ENCODE results near the gene LRP1-AS. TPM values are rescaled to one million over a fixed set of nuclear protein-coding genes. Genes with fewer than 3 reads are reported as not detected.

LRP1-AS gene
- total RNA-seq, 1 donor from 2014 or later: not detected

- DNase-seq: no peak
These were observed 27.9 kb downstream of the LRP1-AS start for GRCh38 chr12:57119294-57120085.

- DNase-seq: no peak
These were observed 28.6 kb downstream of the LRP1-AS start for GRCh38 chr12:57118711-57119271.

GRCh38 chr12:57116580-57117281, 30.7 kb downstream of the LRP1-AS start:
- DNase-seq: no peak

GRCh38 chr12:57112492-57113294, 34.7 kb downstream of the LRP1-AS start:
- DNase-seq: no peak

DNA sequence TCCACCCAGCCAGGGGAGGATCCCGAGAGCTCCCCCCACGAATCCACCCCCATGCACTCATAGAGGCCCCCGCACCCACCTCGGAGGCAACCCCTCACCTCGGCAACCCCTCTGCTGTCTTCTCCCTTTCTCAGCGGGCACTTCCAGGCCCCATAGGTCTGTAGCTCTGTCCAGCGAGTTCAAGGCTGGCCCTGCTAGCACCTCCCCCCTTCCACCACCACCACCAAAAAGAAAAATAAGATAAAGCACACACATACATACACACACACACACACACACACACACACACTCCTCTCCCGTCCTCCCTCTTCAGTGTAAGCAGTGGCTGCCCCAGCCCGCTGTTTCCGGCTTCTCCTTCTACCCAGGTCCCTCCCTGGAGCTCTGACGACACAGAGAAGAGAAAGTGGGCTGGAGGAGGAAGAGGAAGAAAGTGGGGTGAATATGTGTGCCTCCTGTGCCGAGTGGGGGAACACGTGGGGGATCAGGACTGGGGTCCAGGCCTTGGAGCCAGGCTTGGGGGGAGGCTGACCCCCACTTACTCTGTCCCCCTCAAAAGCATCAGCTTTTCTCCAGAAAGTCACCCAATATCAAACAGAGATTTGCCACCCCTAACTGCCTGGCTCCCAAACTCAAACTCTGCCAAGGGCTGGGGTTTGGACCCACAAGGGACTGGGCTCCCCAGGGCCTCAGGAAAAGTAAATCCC, 36.2 kb downstream of the LRP1-AS start, which contains the start of gene STAT6:
STAT6 (minus strand) TSS at position 332 of the 704 bp plus-strand sequence. CDS start 3,084 bp downstream, outside the sequence.
- DNase-seq: peak; percentile 81

GRCh38 chr12:57110104-57111030, 37.1 kb downstream of the LRP1-AS start:
- DNase-seq: peak; percentile 67

DNA sequence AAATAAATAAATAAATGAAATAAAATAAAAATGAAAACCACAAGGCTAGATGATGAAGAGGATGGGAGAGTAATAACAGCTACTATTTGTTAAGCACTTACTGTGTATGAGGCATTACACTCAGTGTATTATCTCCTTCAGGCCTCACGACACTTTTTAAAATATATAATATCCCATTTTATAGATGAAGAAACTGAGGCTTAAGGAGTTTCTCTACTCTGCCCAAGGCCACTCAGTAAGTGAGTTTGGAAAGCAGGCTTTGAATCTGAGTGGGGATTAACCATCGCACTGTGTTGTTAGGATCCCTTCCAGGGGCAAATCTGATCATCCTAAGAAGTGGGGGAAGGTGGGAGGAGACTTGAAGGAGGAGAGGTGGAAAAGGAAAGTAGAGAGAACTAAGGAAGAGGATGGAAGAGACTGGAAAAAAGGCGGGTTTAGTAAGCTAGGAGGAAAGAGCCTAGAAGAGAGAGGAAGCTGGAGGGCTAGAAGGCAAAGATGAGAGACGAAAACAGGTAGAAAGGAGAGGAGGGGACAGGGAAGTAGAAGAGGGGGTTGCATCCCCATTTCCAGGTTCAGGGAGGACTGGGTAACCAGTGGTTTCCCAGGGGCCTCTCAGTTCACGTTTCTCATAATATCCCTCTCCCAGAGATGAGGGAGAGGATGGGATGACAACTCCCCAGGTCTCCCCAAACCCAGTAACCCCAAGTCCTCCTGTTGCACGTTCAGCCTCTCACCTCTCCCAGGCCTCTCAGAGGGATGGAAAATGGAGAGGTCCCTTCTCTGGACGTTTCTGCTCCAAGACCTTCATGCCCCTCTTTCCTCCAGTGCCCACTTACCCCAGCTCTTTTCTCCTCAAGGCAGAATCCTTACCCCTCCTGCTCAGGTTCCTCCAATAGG, 38.0 kb downstream of the LRP1-AS start:
- no peak for DNase-seq

DNA sequence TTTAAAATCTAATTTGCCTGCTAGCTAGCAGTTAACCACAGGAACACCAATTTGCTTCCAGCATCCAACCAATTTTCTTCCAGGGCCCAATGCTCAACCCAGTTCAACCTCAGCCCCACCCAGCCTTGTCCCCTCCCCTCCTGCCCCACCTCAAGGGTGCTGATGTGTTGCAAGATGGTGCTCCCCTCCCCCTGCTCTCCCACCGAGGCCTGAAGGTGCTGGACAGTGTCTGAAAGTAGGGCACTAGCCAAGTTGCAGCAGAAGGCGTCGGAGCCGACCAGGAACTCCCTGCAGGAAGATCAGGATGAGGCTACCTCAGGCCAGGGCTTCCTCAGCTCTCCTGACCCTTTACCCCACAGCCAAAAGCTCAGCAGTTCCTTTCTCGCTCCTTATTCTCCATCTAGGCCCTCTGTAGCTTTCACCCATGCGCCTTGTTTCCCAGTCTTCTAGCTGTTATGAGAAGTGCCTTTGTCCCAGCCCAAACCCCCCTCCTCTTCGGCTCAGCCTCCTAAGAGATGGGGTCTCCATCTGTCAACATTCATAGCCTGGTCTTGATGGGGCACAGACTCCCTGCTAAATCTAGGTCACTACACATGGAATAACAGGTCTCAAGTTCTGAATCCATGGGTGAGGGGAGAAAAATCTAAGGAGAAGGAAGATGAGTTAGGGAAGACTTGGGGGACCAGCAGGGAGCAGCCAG, 39.8 kb downstream of the LRP1-AS start:
- no peak for DNase-seq

DNA sequence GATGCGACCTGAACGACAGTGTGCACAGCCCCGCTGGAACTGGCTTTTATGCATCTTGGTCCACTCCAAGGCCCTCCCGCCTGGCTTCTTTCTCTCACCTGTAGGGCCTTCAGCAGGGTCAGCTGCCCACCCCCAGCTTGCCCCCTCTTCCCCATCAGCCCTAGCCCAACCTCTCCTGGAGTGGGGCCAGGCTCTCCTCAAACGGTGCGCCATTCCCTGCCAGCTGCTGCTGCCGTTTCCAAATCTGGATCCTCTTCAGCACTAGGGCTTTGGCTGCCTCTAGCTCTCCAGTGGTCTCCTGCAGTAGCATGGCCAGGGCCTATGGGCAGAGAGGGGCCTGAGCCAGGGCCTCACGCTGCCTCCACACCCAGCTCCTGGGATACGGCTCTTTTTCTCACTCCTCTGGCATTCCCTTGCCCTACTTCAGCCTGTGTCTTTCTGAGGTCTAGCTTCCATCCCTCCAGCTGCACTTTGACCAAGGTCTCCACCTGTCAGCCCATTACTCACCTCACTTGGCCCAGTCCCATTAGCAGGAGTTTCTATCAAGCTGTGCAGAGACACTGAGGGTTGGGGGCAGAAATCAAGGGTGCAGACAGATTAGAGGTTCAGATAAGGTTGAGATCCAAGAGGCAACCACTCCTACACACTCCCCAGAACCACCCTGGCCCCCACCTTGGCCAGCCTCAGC, 41.3 kb downstream of the LRP1-AS start:
- no peak for DNase-seq

- DNase-seq: no peak
These were observed 42.2 kb downstream of the LRP1-AS start for GRCh38 chr12:57105011-57105753.

DNA sequence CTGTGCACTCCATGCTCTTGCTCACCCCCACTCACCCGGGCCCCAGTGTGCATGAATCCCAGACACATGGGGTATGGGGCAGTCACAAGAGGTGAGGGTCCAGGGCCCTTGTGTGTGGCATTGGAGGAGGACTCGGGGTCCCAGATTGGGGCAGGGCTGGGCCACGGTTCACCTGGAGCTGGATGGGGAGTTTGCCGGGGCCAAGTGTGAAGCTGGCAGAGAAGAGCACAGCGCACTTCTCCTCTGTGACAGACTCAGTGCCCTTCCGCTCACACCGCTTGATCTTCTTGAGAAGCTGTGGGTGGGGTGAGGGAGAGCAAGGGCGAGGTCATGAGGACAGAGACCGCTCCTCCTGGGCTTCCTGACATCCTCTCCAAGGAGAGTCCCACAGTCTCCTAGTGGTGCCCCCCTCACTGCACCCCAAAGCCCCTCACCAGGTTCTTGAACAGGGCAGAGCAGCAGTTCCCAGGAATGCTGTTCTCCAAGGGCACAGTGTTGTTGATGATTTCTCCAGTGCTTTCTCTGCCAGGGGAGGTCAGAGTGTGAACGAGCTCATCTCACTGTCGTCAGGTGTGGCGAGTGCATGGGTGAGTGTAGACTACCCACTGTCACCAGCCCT, 43.0 kb downstream of the LRP1-AS start:
- DNase-seq: no peak

DNA sequence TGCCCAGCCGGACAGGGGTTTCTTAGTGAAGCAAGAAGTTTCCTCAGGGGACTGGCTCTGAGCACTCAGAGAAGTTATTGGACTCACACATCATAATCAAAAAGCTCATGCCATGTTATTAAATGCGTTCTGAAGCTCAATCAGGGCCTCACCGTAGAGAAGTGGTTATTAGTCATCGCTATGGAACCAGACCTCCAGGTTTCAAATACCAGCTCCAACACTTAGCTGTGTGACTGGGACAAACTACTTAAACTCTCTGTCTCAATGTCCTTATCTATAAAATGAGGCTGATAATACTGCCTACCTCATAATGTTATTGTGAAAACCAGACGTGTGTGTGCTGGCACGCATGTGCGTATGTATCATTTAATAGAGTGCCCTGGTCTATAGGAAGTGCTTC, 43.6 kb downstream of the LRP1-AS start:
- no peak for DNase-seq

DNA sequence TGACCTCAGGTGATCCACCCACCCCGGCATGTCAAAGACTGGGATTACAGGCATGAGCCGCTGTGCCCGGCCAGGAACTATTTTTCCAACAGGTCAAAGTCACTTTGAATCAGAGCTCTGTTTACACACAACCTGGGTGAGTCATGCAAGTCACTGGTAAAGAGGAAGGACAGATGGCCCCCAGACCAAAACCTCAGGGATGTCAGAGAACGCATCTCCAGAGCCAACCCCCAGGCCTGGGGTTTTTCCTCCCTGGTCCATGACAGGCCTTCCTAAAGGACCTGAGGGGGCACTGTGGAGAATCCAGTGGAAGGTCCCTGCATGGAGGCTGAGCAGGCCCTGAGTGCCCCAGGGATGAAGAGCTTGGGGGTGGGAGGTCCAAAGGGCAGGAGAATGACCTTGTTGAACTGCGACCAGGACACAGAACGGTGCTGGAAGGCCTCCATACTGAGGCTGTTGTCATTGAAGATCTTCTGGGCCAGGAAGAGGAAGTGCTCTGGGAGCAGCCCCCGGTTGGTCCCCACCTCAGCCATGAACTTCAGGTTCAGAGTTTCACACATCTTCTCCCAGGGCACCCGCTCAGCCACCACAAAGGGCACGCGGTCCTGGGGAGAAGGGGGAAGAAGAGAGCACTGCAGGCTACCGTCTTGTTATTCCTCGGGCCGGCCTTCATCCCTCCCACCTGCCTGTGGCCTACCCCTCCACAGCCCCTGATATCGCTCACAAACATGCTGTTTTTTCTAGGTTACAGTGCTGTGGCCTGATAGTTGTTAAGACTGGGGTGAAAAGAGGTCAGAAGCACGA, 45.3 kb downstream of the LRP1-AS start:
- no peak for DNase-seq

DNA sequence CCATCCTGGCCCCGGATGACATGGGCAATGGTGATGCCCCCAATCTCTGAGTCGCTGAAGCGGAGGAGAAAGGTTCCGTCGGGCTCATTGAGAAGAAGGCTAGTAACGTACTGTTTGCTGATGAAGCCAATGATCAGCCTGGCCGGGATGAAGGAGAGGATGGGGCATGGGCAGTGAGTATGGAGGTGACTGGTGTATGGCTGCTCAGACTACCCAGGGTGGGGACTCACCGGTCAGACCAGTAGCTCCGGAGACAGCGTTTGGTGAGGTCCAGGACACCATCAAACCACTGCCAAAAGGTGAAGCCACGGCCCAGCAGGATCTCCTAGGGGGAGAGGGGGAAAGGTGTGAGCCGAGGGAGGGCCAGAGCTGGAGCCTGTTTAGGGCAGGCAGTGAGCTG, 47.7 kb downstream of the LRP1-AS start:
- DNase-seq: no peak

DNA sequence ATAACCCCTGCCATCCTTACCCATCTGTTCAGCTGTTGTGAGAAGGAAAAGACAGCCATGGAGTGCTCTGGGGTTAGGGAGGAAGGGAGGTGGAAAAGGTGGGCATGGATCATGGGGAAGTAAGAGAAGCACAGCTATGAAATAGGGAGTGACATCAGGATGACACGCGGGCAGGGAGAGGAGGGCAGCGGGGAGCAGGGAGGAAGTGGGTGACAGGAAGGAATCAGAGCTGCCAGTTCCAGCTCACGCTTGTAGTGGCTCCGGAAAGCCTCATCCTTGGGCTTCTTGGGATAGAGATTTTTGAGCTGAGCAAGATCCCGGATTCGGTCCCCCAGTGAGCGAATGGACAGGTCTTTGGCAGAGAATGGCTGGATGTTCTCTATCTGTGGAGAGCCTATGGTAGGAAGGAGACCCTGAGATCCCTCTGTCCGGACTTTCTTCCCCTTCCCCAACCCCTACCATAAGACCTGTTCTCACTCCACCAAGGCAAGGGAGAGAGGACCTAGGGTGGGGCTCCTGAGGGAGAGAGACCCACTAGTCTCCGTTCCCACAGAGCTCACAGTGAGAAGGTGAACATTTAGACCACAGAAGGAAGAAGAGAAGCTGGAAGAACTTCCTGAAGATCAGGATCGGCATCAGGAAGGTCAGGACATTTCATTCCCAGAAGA, 48.2 kb downstream of the LRP1-AS start:
- no peak for DNase-seq

- no peak for DNase-seq
These were observed 48.9 kb downstream of the LRP1-AS start for GRCh38 chr12:57098546-57098945.

Measured in skin of body (tissue), 2 donors.